ENCODE data around the gene DCDC1.

DNA sequence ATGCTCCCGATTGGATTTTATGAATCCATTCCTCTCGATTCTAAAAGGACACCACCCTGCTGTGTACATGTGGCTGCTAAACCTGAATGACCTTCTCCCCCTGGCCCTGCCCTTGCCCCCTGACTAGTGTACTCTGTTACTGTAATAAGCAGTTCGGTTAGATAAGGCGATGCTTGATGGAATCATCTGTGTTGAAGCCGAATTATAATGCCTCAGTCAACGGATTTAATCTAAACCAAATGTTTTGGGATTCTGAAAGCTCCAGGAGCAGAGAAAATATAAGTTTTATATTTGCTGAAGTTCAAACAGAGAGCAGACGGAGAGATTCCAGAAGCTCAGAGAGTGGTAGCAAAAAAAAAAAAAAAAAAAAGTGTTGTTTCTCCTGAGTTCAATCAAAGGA, 508.0 kb downstream of the DCDC1 start:
- TF ChIP-seq, protein P1, sequence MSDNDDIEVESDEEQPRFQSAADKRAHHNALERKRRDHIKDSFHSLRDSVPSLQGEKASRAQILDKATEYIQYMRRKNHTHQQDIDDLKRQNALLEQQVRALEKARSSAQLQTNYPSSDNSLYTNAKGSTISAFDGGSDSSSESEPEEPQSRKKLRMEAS (IDR thresholded peaks at IDR 0.05) = no peak
- TF ChIP-seq TCF12 (IDR thresholded peaks at IDR 0.05; ENCODE audit: low read depth) (no peak), RAD21 (IDR thresholded peaks at IDR 0.05; ENCODE audit: low read depth) (no peak), CREB1 (IDR thresholded peaks at IDR 0.05; ENCODE audit: low read depth) (no peak), FOXM1 (IDR thresholded peaks at IDR 0.05; ENCODE audit: borderline replicate concordance, low read depth) (no peak)

All from Ishikawa (cell line).